Measurements from ENCODE around the gene PTGDS.
"Not testable (repeated sequence)": the region's sequence is repeated elsewhere in the genome, so short reads cannot be mapped to it uniquely, and the experiment has no call there.

PTGDS gene

DNA sequence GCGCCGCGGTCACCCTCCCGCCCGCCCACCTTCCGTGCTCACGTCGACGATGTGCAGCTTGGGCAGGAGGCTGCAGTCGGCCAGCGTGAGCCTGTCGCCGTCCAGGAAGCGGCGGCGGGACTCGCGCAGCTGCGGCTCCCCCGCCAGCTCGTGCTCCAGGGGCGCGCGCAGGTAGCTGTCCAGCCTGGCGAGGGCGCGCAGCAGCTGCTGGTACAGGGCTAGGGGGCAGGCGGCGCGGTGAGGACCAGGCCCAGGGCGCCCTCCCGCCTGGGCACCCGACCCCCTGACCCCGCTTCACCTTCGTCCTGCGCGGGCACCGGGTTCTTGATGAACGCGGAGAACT lies 17.6 kb downstream of the PTGDS start:
- Histone ChIP-seq H3K4me3 (ENCODE audit: extremely low read depth, insufficient read depth, low read length, poor library complexity, severe bottlenecking) (no peak overlapping the region), H3K27ac (ENCODE audit: low read depth, low read length, severe bottlenecking) (no peak overlapping the region), H3K36me3 (ENCODE audit: control insufficient read depth, insufficient read depth, low read length) (peaks cover 12% of the 10 kb centered on the region), H3K9me3 (ENCODE audit: control insufficient read depth, low read length) (peaks cover 8% of the 10 kb centered on the region), H3K4me1 (ENCODE audit: control insufficient read depth, insufficient read depth, low read length, poor library complexity, severe bottlenecking) (peaks cover 19% of the 10 kb centered on the region)
- WGBS, 2 experiments (ENCODE audit: insufficient coverage in 2 of 2), result 73 to 86% methylated on average over 38 to 40 of the region's 40 CpGs

DNA sequence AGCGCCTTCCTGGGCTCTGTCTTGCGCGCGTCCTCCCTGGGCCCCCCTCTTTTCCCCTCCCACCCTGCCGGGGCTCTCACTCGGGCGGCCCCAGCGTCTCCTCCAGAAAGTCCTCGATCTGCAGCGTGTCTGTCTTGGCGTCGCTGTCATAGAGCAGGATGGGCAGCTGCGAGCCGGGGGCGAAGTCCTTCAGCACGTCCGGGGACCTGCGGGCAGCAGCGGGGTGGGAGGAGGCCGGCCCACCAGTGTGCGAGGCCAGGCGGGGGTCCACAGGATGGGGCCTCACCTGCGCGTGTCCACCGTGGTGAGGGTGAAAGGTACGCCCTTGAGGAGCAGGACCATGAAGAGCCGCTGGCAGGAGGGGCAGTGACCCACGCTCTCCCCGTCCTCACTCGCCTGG lies 18.1 kb downstream of the PTGDS start:
- Histone ChIP-seq H3K9me3 (ENCODE audit: control insufficient read depth, low read length) (peaks cover 6% of the 10 kb centered on the region), H3K27ac (ENCODE audit: low read depth, low read length, severe bottlenecking) (no peak overlapping the region), H3K4me1 (ENCODE audit: control insufficient read depth, insufficient read depth, low read length, poor library complexity, severe bottlenecking) (peaks cover 22% of the 10 kb centered on the region), H3K36me3 (ENCODE audit: control insufficient read depth, insufficient read depth, low read length) (peaks cover 12% of the 10 kb centered on the region), H3K4me3 (ENCODE audit: extremely low read depth, insufficient read depth, low read length, poor library complexity, severe bottlenecking) (no peak overlapping the region)
- 90 to 93% methylated on average over 9 to 27 of the region's 30 CpGs for WGBS, 2 experiments (ENCODE audit: insufficient coverage in 2 of 2)

DNA sequence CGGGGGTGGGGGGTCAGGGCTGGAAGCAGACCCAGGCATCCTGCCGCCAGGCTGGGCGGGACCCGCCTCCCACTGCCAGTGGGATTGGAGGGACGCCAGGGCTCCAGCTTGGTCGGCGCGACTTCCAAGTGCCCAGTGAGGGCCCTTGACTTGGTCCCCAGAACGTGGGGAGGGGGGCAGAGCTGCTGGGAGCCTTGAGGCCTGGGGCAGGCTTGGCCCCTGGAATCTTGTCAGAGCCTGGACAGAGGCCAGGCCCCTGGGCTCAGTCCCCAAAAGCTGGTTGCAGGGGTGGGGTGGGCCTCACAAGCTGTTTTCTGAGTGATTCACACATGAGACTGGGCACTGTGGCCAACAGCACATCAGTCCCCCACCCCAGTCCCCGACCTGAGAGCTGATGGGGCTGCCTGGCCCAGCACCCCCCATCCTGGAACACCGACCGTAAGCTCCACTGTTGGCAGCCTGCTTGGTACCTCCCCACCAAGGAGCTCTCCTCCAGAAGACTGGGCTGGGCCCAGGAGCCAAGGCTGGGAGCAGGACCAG lies 18.5 kb downstream of the PTGDS start:
- Histone ChIP-seq H3K36me3 (ENCODE audit: control insufficient read depth, insufficient read depth, low read length) (peaks cover 12% of the 10 kb centered on the region), H3K4me3 (ENCODE audit: extremely low read depth, insufficient read depth, low read length, poor library complexity, severe bottlenecking) (no peak overlapping the region), H3K4me1 (ENCODE audit: control insufficient read depth, insufficient read depth, low read length, poor library complexity, severe bottlenecking) (peaks cover 22% of the 10 kb centered on the region), H3K9me3 (ENCODE audit: control insufficient read depth, low read length) (peaks cover 3% of the 10 kb centered on the region), H3K27ac (ENCODE audit: low read depth, low read length, severe bottlenecking) (peak overlapping the region; percentile 5)
- WGBS, 2 experiments (ENCODE audit: insufficient coverage in 2 of 2), result 84 to 94% methylated on average over 9 to 10 of the region's 12 CpGs

DNA sequence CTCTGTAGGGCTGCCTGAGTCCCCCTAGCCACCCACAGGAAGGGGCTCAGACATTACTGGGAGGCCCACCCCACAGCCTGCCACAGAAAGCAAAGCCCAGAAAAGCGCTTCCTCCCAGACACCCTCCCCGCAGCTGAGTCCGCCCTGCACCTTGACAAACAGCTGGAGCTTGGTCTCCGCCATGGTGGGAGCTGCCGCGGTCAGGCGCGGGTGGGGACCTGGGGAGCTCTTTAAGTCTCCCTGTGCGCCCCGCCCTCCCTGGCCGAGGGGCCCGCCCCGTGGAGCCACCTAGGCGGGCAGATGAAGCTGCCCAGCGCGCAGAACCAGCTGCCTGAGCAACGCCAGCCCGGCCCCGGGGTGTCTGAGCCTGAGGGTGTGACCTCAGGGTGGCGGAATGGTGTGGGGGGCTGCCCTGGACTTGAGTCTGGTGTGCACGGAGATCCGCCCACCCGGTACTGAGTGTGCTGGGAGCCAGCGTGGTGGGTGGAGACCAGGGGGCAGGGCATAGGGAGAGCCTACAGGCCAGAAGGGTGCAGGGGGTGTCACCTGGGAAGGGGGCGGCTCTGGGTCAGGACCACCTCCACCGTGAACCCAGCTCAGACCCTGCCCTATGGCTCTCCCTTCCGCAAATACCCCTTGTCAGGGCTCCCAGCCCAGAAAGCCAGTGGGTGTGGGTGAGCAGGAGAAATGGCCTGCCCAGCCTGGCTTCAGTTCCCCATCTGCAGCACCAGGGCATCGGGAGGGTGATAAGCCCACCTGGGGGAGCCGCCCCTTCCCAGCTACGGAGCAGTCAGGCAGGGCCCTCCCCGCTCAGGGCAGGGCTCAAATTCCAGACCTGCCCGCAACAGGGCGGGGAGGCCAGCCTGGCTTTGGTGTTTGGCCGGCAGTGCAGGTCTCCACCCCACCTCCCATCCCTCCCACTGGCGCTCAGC lies 19.3 kb downstream of the PTGDS start, which contains the start of gene CLIC3:
Gene CLIC3, minus strand, starts transcription at position 208 of the 932 bp plus-strand sequence. Its CDS starts 25 bp downstream, at position 183.
- WGBS, 2 experiments (ENCODE audit: insufficient coverage in 2 of 2), result 54 to 57% methylated on average over 22 to 24 of the region's 35 CpGs
- H3K9me3 ChIP-seq (ENCODE audit: control insufficient read depth, low read length), result no peaks in the 10 kb centered on the region
- peak within 1 kb of the TSS; percentile 5 for H3K27ac ChIP-seq (ENCODE audit: low read depth, low read length, severe bottlenecking)
- H3K4me1 ChIP-seq (ENCODE audit: control insufficient read depth, insufficient read depth, low read length, poor library complexity, severe bottlenecking), result peaks cover 22% of the 10 kb centered on the region
- peaks cover 12% of the 10 kb centered on the region for H3K36me3 ChIP-seq (ENCODE audit: control insufficient read depth, insufficient read depth, low read length)
- no peak within 1 kb of the TSS for H3K4me3 ChIP-seq (ENCODE audit: extremely low read depth, insufficient read depth, low read length, poor library complexity, severe bottlenecking)

DNA sequence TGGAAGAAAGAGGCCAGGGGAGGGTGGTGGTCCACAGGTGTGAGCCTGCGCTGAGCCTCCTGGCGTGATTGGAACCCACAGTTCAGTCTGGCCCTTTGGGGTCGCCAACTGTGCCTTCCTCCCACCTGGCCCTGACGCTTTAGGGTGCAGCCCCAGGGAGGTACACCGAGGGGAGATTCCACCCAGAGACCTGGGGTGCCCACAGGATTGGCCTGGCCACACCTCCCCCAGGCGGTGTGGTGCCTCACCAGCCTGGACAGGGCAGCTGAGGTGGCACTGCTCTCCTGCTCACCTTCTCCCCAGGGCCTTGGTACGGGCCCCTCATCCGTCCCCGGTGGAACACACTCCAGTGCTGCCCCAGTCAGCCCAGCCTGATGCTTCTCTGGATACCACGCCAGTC lies 20.1 kb downstream of the PTGDS start:
- H3K27ac ChIP-seq (ENCODE audit: low read depth, low read length, severe bottlenecking), result no peak overlapping the region
- H3K9me3 ChIP-seq (ENCODE audit: control insufficient read depth, low read length), result no peaks in the 10 kb centered on the region
- no peak overlapping the region for H3K4me3 ChIP-seq (ENCODE audit: extremely low read depth, insufficient read depth, low read length, poor library complexity, severe bottlenecking)
- H3K36me3 ChIP-seq (ENCODE audit: control insufficient read depth, insufficient read depth, low read length), result peaks cover 12% of the 10 kb centered on the region
- peaks cover 22% of the 10 kb centered on the region for H3K4me1 ChIP-seq (ENCODE audit: control insufficient read depth, insufficient read depth, low read length, poor library complexity, severe bottlenecking)
- 88% methylated on average over 9 to 10 of the region's 10 CpGs for WGBS, 2 experiments (ENCODE audit: insufficient coverage in 2 of 2)

DNA sequence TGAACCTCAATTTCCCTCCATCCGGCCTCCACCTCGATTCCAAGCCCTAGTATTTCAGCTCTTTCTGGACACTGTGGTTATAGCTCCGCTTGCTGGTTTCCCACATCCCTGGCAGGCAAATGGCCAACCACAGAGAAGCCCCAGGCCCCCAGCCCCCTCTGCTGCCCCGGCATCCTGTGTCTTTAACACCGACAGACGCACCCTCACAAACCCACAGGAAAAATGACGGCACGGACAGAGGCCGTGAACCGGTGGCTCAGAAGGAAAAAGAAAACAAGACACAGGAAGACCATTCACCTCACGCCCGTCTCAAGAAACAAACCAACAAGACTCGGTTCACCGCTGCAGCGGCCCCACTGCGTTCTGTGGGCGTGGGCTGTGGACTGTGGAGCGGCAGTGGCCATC lies 20.5 kb downstream of the PTGDS start:
- peaks cover 12% of the 10 kb centered on the region for H3K36me3 ChIP-seq (ENCODE audit: control insufficient read depth, insufficient read depth, low read length)
- H3K4me3 ChIP-seq (ENCODE audit: extremely low read depth, insufficient read depth, low read length, poor library complexity, severe bottlenecking), result no peak overlapping the region
- 94 to 95% methylated on average over 11 to 12 of the region's 18 CpGs for WGBS, 2 experiments (ENCODE audit: insufficient coverage in 2 of 2)
- no peaks in the 10 kb centered on the region for H3K9me3 ChIP-seq (ENCODE audit: control insufficient read depth, low read length)
- H3K4me1 ChIP-seq (ENCODE audit: control insufficient read depth, insufficient read depth, low read length, poor library complexity, severe bottlenecking), result peaks cover 19% of the 10 kb centered on the region
- no peak overlapping the region for H3K27ac ChIP-seq (ENCODE audit: low read depth, low read length, severe bottlenecking)

DNA sequence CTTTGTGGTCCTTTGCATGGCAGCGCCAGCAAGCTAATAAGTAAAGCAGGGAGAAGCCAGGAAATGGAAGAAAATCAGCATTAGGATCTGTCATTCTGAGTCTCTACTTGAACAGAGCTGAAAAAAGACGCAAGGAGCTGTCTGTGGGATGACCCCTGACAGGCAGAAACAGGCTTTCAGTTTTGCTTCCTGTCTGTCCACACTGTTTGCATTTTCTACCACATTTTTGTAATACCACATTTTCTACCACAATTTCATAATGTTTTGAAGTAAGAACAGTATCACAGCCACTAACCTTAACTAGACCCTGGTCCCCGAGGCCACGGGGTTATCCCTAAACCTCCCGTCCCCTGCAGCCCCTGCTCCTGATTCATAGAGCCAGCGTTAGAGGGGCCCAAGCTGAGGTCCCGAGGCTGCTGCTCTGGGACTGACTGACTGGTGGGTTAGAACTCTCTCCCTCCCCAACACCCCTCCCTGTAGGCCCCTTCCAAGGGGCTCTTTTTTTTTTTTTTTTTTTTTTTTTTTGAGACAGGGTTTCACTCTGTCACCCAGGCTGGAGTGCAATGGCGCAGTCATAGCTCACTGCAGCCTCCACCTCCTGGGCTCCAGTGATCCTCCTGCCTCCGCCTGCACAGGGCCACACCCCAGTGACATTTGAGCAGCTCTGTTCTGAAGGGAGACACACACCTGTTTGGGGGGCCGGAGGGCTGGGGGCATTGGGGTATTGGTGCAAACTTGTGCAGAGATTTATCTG lies 23.1 kb downstream of the PTGDS start:
- Histone ChIP-seq H3K4me1 (ENCODE audit: control insufficient read depth, insufficient read depth, low read length, poor library complexity, severe bottlenecking) (peaks cover 13% of the 10 kb centered on the region), H3K36me3 (ENCODE audit: control insufficient read depth, insufficient read depth, low read length) (no peaks in the 10 kb centered on the region), H3K27ac (ENCODE audit: low read depth, low read length, severe bottlenecking) (no peak overlapping the region), H3K9me3 (ENCODE audit: control insufficient read depth, low read length) (no peaks in the 10 kb centered on the region), H3K4me3 (ENCODE audit: extremely low read depth, insufficient read depth, low read length, poor library complexity, severe bottlenecking) (no peak overlapping the region)
- WGBS, 2 experiments (ENCODE audit: insufficient coverage in 2 of 2), result 93 to 97% methylated on average over 6 of the region's 10 CpGs

DNA sequence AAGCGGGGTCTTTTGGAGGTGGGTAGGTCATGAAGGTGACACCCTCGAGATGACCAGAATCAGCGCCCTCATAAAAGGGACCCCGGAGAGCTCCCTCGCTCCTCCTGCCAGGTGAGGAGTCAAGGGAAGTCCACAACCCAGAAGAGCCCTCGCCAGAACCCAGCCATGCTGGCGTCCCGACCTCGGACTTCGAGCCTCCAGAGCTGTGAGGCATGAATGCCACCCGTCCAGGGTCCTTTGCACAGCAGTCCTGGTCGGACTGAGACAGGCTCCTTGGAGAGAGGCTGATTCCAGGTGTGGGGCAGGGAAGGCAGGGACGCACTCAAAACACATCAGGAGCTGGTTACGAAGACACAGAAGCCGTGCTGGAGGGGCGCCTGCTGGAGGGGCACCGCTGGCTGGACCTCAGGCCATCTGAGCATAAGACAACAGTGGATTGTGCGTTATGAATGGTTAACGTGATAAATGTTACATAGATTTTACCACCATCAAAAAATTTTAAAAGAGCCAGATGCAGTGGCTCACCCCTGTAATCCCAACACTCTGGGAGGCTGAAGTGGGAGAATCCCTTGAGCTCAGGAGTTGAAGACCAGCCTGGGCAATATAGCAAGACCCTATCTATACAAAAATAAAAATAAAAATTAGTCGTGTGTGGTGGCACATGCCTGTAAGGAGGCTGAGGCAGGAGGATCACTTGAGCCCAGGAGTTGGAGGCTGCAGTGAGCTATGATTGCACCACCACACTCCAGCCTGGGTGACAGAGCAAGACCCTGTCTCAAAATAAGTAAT lies 24.7 kb downstream of the PTGDS start:
- no peaks in the 10 kb centered on the region for H3K36me3 ChIP-seq (ENCODE audit: control insufficient read depth, insufficient read depth, low read length)
- H3K4me1 ChIP-seq (ENCODE audit: control insufficient read depth, insufficient read depth, low read length, poor library complexity, severe bottlenecking), result peaks cover 3% of the 10 kb centered on the region
- 87 to 90% methylated on average over 13 to 16 of the region's 20 CpGs for WGBS, 2 experiments (ENCODE audit: insufficient coverage in 2 of 2)
- no peaks in the 10 kb centered on the region for H3K9me3 ChIP-seq (ENCODE audit: control insufficient read depth, low read length)
- no peak overlapping the region for H3K27ac ChIP-seq (ENCODE audit: low read depth, low read length, severe bottlenecking)
- no peak overlapping the region for H3K4me3 ChIP-seq (ENCODE audit: extremely low read depth, insufficient read depth, low read length, poor library complexity, severe bottlenecking)

DNA sequence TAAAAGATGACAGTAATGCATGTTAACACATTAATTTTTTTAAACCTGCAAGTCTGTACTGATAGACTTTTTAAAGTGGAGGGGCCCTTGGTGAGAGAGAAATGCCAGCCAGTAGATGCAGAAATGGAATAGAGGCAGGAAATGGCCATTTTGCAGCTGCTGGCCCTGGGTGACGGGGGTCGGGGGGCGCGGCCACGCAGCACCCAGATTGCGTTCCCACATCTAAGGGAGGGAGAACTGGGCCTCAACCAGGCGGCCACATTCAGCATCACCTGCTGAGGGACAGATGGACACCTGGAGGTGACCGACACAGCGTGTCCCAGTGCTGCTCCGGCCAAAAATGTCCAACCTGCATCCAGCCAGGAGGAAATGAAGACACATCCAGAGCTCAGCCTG lies 25.3 kb downstream of the PTGDS start:
- no peak overlapping the region for H3K4me3 ChIP-seq (ENCODE audit: extremely low read depth, insufficient read depth, low read length, poor library complexity, severe bottlenecking)
- no peaks in the 10 kb centered on the region for H3K36me3 ChIP-seq (ENCODE audit: control insufficient read depth, insufficient read depth, low read length)
- no peaks in the 10 kb centered on the region for H3K9me3 ChIP-seq (ENCODE audit: control insufficient read depth, low read length)
- peaks cover 3% of the 10 kb centered on the region for H3K4me1 ChIP-seq (ENCODE audit: control insufficient read depth, insufficient read depth, low read length, poor library complexity, severe bottlenecking)
- no peak overlapping the region for H3K27ac ChIP-seq (ENCODE audit: low read depth, low read length, severe bottlenecking)
- WGBS, 2 experiments (ENCODE audit: insufficient coverage in 2 of 2), result 94 to 95% methylated on average over 10 of the region's 10 CpGs

DNA sequence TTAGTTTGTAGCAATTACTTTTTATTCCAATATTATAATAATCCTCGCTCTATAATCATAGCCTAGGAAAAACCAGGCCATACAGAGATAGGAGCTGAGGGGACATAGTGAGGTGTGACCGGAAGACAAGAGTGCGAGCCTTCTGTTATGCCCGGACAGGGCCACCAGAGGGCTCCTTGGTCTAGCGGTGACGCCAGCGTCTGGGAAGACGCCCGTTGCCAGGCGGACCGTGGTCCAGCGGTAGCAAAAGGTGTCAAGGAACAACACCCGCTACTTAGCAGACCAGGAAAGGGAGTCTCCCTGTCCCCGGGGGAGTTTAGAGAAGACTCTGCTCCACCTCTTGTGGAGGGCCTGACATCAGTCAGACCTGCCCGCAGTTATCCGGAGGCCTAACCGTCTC lies 27.0 kb downstream of the PTGDS start:
- not testable (repeated sequence) for H3K36me3 ChIP-seq (ENCODE audit: control insufficient read depth, insufficient read depth, low read length); H3K4me3 ChIP-seq (ENCODE audit: extremely low read depth, insufficient read depth, low read length, poor library complexity, severe bottlenecking); H3K9me3 ChIP-seq (ENCODE audit: control insufficient read depth, low read length); H3K27ac ChIP-seq (ENCODE audit: low read depth, low read length, severe bottlenecking); H3K4me1 ChIP-seq (ENCODE audit: control insufficient read depth, insufficient read depth, low read length, poor library complexity, severe bottlenecking)
- 57 to 72% methylated on average over 7 to 12 of the region's 17 CpGs for WGBS, 2 experiments (ENCODE audit: insufficient coverage in 2 of 2)
